Left ventricle myocardium inferior (tissue), 1 donor: Measurements from ENCODE around the gene TMEM238. TPM values are rescaled to one million over a fixed set of nuclear protein-coding genes. Genes with fewer than 3 reads are reported as not detected.

Source experiments
- DNase-seq: peaks from one replicate; pipeline ENCODE4 v3.0.0-alpha.2; 2020
- H3K27ac ChIP-seq: fragments of 200-600 bp; replicated peaks from 2 replicates; pipeline ENCODE4 v1.8.0; 2021
- H3K27me3 ChIP-seq: fragments of 200-600 bp; 2 replicates; pipeline ENCODE4 v1.8.0; 2021; ENCODE audit warnings: low read depth
- H3K36me3 ChIP-seq: fragments of 200-600 bp; 2 replicates; pipeline ENCODE4 v1.8.0; 2021
- H3K4me1 ChIP-seq: fragments of 200-600 bp; 2 replicates; pipeline ENCODE4 v1.8.0; 2021
- H3K4me3 ChIP-seq: fragments of 200-600 bp; 2 replicates; pipeline ENCODE4 v1.8.0; 2021; ENCODE audit warnings: mild to moderate bottlenecking, moderate library complexity
- H3K9me3 ChIP-seq: fragments of 200-600 bp; replicated peaks from 2 replicates; pipeline ENCODE4 v1.8.0; 2021
- intact Hi-C: fragments of 100-400 bp; cut with micrococcal nuclease; formaldehyde crosslinking; loops from one replicate; pipeline ENCODE4 v1.11.0; 2022
- total RNA-seq: library from RNA; stranded (reverse); fragmentation: NEBNext Ultra II Directional; extraction: Animal tissue kit (Norgen Biotek cat#: 25700); gene quantifications from one replicate; pipeline ENCODE4 v1.2.1, GENCODE V29; 2021
- TF ChIP-seq, protein P1 (sequence below): fragments of 200-600 bp; IDR thresholded peaks from 2 replicates; pipeline ENCODE4 v1.8.0; 2021; ENCODE audit warnings: antibody characterized with exemption, mild to moderate bottlenecking, borderline replicate concordance
- donor health status: DM: no; HTN: yes; CAD: no; lungs with severe emphysema.

Gene TMEM238
- total RNA-seq, 1 donor from 2014 or later, result 0.69 TPM

DNA sequence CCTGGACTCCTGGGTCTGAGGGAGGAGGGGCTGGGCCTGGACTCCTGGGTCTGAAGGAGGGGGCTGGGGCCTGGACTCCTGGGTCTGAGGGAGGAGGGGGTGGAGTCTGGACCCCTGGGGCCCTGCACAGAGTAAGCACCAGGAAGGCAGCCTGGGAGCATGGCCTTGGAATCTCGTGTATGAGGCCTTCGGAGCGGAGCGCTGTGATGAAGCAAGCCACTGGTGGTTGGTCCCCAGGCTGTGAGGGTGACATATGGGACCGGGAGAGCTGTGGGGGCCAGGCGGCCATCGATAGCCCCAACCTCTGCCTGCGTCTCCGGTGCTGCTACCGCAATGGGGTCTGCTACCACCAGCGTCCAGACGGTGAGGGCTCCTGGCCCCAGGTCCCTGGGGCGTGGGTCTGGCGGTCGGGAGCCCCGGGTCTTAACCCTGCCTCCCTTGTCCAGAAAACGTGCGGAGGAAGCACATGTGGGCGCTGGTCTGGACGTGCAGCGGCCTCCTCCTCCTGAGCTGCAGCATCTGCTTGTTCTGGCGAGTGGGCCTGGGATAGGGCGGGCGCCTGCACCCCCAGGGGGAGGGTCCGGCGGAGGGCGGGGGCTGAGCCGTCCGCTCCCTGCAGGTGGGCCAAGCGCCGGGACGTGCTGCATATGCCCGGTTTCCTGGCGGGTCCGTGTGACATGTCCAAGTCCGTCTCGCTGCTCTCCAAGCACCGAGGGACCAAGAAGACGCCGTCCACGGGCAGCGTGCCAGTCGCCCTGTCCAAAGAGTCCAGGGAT, 6.5 kb downstream of the TMEM238 start:
- intact Hi-C loops, result no loop called here
- no peak for DNase-seq

DNA sequence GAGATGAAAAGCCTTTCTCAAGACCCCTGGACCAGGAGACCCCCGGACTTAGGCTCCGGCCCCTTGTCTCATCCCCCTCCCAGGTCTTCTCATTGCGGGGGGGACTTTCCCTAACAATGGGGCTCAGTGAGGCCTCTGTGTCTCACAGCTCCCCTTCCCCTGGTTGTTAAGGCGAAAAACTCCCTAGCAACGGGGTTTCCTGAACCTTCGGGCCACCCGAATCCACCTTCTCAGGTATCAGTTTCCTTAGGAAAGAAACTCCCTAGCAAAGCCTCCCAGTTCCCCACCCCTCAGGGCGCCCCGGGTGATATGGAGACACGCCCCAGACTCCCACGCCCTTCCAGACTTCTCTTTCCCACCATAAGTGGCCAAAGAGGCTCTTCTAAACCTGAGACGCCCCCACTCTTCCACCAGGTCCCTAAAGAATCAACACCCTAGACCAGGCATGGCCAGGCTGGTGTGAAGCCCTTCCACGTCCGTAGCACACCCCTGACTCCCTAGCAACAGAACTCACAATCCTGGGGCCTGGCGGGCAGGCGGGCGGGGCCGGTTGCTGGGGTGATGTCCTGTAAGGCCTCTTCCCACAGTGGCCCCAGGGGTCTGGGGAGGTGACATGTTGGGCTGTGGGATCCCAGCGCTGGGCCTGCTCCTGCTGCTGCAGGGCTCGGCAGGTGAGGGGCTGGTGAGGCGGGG, 7.7 kb downstream of the TMEM238 start, which contains the start of gene TMEM190:
Gene TMEM190 (plus strand): TSS at position 586 of the 693 bp plus-strand sequence. CDS start 28 bp downstream, at position 614.
- Histone ChIP-seq H3K4me3 (no peak within 1 kb of the TSS), H3K9me3 (no peaks in the 10 kb centered on the region), H3K27ac (no peak within 1 kb of the TSS), H3K36me3 (no peaks in the 10 kb centered on the region), H3K4me1 (peaks cover 15% of the 10 kb centered on the region), H3K27me3 (peaks cover 60% of the 10 kb centered on the region)
- TF ChIP-seq, protein P1, sequence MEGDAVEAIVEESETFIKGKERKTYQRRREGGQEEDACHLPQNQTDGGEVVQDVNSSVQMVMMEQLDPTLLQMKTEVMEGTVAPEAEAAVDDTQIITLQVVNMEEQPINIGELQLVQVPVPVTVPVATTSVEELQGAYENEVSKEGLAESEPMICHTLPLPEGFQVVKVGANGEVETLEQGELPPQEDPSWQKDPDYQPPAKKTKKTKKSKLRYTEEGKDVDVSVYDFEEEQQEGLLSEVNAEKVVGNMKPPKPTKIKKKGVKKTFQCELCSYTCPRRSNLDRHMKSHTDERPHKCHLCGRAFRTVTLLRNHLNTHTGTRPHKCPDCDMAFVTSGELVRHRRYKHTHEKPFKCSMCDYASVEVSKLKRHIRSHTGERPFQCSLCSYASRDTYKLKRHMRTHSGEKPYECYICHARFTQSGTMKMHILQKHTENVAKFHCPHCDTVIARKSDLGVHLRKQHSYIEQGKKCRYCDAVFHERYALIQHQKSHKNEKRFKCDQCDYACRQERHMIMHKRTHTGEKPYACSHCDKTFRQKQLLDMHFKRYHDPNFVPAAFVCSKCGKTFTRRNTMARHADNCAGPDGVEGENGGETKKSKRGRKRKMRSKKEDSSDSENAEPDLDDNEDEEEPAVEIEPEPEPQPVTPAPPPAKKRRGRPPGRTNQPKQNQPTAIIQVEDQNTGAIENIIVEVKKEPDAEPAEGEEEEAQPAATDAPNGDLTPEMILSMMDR, result no peak
- DNase-seq, result no peak
- intact Hi-C loops, result no loop called here

More for the DNA sequence above, 6.5 kb downstream of the TMEM238 start:
- TF ChIP-seq, protein P1, result no peak
- no peak overlapping the region for H3K4me3 ChIP-seq
- H3K36me3 ChIP-seq, result no peaks in the 10 kb centered on the region
- peaks cover 49% of the 10 kb centered on the region for H3K27me3 ChIP-seq
- no peaks in the 10 kb centered on the region for H3K9me3 ChIP-seq
- no peak overlapping the region for H3K27ac ChIP-seq
- H3K4me1 ChIP-seq, result peaks cover 15% of the 10 kb centered on the region

DNA sequence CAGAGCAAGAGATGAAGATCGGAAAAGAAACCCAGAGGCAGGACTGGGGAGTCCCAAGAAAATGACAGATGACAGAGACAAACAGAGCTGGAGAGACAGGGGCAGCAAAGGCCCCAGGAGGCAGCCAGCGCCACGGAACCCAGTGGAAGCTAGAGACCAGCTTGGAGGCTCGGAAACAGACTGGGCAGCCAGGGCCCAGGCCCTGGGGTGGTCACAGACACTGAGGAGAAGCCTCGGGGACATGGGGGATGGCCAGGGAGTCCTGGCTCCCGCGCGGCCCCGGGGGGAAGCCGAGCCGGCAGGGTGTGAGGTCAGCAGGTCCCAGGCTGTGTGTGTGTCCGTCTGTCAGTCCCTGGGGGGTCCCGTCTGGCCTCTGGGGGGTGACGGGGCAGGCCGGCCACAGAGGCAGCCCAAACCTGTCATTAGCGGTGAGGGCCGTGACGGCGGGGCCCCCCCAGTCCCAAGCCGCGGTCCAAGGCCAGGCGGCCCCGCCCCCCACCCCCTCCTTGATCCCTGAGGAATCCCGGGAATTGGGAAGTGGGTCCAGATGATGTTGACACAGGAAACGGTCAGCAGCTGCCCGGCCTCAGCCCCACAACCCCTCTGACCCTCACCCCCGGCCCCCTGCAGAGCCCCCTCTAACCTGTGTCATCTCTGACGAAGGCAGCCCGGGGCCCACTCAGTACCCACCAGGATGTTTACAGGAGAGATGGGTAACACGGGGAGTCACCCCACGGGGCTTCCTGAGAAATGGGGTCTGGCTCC, 9.9 kb downstream of the TMEM238 start:
- Histone ChIP-seq H3K4me3 (no peak overlapping the region), H3K4me1 (peaks cover 24% of the 10 kb centered on the region), H3K9me3 (no peaks in the 10 kb centered on the region), H3K27me3 (peaks cover 81% of the 10 kb centered on the region), H3K36me3 (no peaks in the 10 kb centered on the region), H3K27ac (no peak overlapping the region)
- TF ChIP-seq, protein P1, result no peak
- no peak for DNase-seq
- intact Hi-C loops, result no loop called here

DNA sequence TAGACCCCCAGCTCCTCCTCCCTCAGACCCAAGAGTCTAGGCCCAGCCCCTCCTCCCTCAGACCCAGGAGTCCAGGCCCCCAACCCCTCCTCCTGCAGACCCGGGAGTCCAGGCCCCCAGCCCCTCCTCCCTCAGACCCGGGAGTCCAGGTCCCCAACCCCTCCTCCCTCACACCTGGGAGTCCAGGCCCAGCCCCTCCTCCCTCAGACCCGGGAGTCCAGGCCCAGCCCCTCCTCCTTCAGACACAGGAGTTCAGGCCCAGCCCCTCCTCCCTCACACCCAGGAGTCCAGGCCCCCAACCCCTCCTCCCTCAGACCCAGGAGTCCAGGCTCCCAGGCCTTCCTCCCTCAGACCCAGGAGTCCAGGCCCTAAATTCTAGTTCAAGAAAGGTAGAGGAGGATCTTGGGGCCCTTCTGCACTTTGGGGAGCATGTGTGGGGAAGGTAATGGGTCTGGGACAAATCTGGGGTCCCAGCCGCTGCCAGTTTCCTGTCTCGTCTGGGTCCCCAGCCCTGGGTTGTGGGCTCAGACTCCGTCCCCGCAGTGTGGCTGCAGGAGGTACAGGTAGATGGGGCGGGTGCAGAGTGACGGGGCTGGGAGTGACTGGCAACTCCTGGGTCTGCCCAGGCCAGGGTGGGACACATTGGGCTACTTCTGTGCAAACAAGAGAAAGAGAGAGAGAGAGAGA, 10.6 kb downstream of the TMEM238 start:
- H3K4me3 ChIP-seq, result no peak overlapping the region
- H3K27me3 ChIP-seq, result peaks cover 88% of the 10 kb centered on the region
- TF ChIP-seq, protein P1, result no peak
- H3K36me3 ChIP-seq, result no peaks in the 10 kb centered on the region
- intact Hi-C loops, result no loop called here
- H3K27ac ChIP-seq, result no peak overlapping the region
- H3K9me3 ChIP-seq, result no peaks in the 10 kb centered on the region
- H3K4me1 ChIP-seq, result peaks cover 32% of the 10 kb centered on the region
- DNase-seq, result no peak
